Thyroid gland (tissue), 4 donors: ENCODE measurements around the gene ACIN1.

Source experiments
- CTCF ChIP-seq, 6 experiments: fragments of 200-600 bp in 3 of 6; fragments of 450-650 bp in 3 of 6; sonication (generic) in 3 of 6; IDR thresholded peaks; one replicate each; pipeline ENCODE4 v1.5.1; 2016 to 2019; ENCODE audit warnings: antibody characterized with exemption in 6 of 6, mild to moderate bottlenecking in 2 of 6, inconsistent platforms in 1 of 6, moderate library complexity in 1 of 6
- POLR2A ChIP-seq, 2 donors: fragments of 450-650 bp; IDR thresholded peaks; one replicate each; pipeline ENCODE4 v1.6.1; 2017; ENCODE audit warnings: antibody characterized with exemption in 2 of 2, mild to moderate bottlenecking in 2 of 2, moderate library complexity in 1 of 2

GRCh38 chr14:23071921-23072539, 22.9 kb downstream of the ACIN1 start:
- TF ChIP-seq CTCF (IDR thresholded peaks at IDR 0.05) (no peak), POLR2A (IDR thresholded peaks at IDR 0.05) (no peak)
